ENCODE results near the gene PRKACB.

Gene PRKACB

GRCh38 chr1:84166797-84167196, 22.7 kb downstream of the PRKACB start:
- ATAC-seq: peak; percentile 64
- peak overlapping the region; percentile 45 for H3K4me3 Mint-ChIP-seq

GRCh38 chr1:84168783-84169182, 24.7 kb downstream of the PRKACB start:
- no peak overlapping the region for H3K4me3 Mint-ChIP-seq
- H3K4me1 Mint-ChIP-seq: peaks cover 72% of the 10 kb centered on the region
- no peaks in the 10 kb centered on the region for H3K27me3 Mint-ChIP-seq
- ATAC-seq (no peak), DNase-seq (no peak)
- H3K36me3 Mint-ChIP-seq (ENCODE audit: low read depth): no peaks in the 10 kb centered on the region
- H3K27ac Mint-ChIP-seq: no peak overlapping the region
- no peaks in the 10 kb centered on the region for H3K9me3 Mint-ChIP-seq

More at GRCh38 chr1:84166797-84167196, 22.7 kb downstream of the PRKACB start:
- Mint-ChIP-seq H3K27ac (peak overlapping the region; percentile 29), H3K36me3 (ENCODE audit: low read depth) (no peaks in the 10 kb centered on the region), H3K9me3 (no peaks in the 10 kb centered on the region), H3K4me1 (peaks cover 80% of the 10 kb centered on the region), H3K27me3 (no peaks in the 10 kb centered on the region)
- no peak for DNase-seq

- H3K4me3 Mint-ChIP-seq: no peak overlapping the region
- ATAC-seq (no peak), DNase-seq (no peak)
- peaks cover 70% of the 10 kb centered on the region for H3K4me1 Mint-ChIP-seq
- no peaks in the 10 kb centered on the region for H3K27me3 Mint-ChIP-seq
- H3K36me3 Mint-ChIP-seq (ENCODE audit: low read depth): no peaks in the 10 kb centered on the region
- H3K9me3 Mint-ChIP-seq: no peaks in the 10 kb centered on the region
- no peak overlapping the region for H3K27ac Mint-ChIP-seq
Measured at GRCh38 chr1:84170171-84170570, 26.1 kb downstream of the PRKACB start.

DNA sequence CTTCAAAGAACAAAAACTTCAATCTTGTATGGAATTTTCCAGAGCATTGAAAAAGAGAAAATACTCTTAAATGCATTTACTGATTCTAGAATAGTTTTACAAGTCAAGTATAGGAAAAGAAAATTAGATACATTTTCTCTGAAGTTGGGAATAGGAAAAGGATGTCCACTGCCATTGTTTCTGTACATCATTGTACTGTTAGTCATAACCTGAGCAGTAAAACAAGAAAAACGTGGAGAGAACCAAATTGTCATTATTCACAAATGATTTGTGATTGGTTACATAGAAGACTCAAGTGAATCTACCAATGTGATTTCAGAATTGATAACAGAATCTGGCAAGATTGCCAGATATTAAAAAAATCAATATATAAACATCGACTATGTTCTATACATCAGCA, 27.4 kb downstream of the PRKACB start:
- H3K9me3 Mint-ChIP-seq: no peaks in the 10 kb centered on the region
- H3K27me3 Mint-ChIP-seq: no peaks in the 10 kb centered on the region
- H3K27ac Mint-ChIP-seq: no peak overlapping the region
- no peak overlapping the region for H3K4me3 Mint-ChIP-seq
- no peak for ATAC-seq
- peaks cover 68% of the 10 kb centered on the region for H3K4me1 Mint-ChIP-seq
- DNase-seq: no peak
- no peaks in the 10 kb centered on the region for H3K36me3 Mint-ChIP-seq (ENCODE audit: low read depth)

- Mint-ChIP-seq H3K4me1 (peaks cover 51% of the 10 kb centered on the region), H3K27ac (no peak overlapping the region), H3K36me3 (ENCODE audit: low read depth) (no peaks in the 10 kb centered on the region), H3K4me3 (no peak overlapping the region), H3K9me3 (no peaks in the 10 kb centered on the region), H3K27me3 (no peaks in the 10 kb centered on the region)
- DNase-seq: no peak
- ATAC-seq: no peak
Measured at GRCh38 chr1:84174051-84174556, 30.0 kb downstream of the PRKACB start.

DNA sequence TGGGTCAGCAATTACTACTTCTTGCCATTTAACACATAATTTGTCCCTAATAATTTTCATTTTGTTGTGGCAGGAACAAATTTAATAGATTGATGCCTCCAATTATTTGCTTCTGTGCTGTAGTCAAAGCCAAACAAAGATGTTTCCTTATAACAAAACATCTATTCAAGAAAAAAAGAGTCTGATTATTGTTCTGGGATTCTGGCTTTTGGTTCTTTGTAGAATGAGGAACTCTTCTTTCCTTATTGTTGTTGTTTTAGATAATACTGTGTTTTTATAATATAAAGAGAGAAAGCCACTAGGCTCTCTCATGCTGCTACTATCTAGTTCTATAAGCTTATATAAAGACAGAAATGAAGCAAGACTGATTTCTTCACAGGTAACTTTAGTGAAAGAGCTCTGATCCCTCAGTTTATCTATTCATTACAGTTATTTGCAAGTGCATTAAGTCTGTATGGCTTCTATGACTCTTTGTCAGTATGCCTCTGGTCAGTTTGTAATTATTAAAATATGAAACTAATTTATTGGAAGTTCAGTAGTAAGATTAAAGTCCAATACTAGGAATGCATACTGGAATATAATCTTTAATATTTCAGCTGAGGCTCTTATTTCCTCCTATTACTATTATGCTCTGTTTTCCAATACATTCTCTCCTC, 37.4 kb downstream of the PRKACB start:
- Mint-ChIP-seq H3K27me3 (no peaks in the 10 kb centered on the region), H3K27ac (no peak overlapping the region), H3K4me3 (no peak overlapping the region), H3K4me1 (peaks cover 9% of the 10 kb centered on the region), H3K36me3 (ENCODE audit: low read depth) (peaks cover 15% of the 10 kb centered on the region), H3K9me3 (peaks cover 9% of the 10 kb centered on the region)
- ATAC-seq: no peak
- no peak for DNase-seq

DNA sequence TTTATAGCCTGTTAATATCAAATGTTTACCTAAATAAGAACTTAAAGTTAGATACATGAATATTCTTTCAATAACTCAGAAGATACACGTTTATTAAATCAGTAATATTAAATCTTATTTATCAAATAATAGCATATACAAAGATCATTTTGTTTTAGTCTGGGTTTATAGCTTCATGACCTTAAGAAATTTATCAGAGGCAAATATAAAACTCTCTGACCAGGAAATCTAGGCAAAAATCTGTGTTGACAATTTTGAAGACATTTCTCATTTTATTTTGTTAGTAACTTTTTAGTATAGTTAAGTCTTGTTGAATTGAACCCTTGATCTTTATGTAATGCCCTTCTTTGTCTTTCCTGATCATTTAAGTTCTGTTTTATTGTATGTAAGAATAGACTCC, 46.4 kb downstream of the PRKACB start:
- Mint-ChIP-seq H3K4me3 (no peak overlapping the region), H3K4me1 (peaks cover 2% of the 10 kb centered on the region), H3K36me3 (ENCODE audit: low read depth) (peaks cover 73% of the 10 kb centered on the region), H3K27ac (no peak overlapping the region), H3K9me3 (peaks cover 38% of the 10 kb centered on the region), H3K27me3 (no peaks in the 10 kb centered on the region)
- ATAC-seq: no peak
- DNase-seq: no peak

DNA sequence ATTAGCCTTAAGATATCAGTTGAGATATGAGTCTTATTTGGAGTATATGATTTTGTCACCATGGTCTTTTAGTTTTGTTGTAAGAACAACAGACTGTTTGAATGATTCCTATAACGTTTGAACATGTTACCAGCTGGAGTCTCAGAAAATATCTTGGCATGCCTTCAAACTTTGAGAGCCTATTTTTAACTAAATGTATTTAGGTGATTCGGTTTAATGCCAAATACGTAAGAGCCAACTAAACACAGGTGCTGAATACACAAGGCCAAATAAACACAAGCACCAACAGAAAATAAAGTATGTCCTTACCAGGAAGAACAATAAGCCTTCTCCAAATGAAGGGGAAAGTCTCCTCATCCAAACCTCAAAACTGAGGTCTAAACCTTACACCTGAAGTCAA, 48.6 kb downstream of the PRKACB start:
- H3K36me3 Mint-ChIP-seq (ENCODE audit: low read depth): peaks cover 68% of the 10 kb centered on the region

DNA sequence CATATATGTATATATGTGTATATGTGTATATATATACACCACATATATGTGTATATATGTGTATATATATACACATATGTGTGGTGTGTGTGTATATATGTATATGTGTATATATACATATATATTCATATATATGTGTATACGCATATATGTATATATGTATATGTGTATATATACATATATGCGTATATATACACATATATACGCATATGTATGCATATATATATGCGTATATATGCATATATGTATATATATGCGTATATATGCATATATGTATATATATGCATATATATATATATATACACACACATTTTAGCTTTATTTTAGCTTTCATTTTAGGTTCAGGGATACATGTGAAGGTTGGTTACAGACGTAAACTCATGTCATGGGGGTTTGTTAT, 54.8 kb downstream of the PRKACB start:
- ATAC-seq (no peak), DNase-seq (no peak)
- Mint-ChIP-seq H3K27ac (no peak overlapping the region), H3K4me1 (peaks cover 8% of the 10 kb centered on the region), H3K4me3 (no peak overlapping the region), H3K27me3 (no peaks in the 10 kb centered on the region), H3K36me3 (ENCODE audit: low read depth) (peaks cover 46% of the 10 kb centered on the region), H3K9me3 (peaks cover 7% of the 10 kb centered on the region)

More for the DNA sequence above, 48.6 kb downstream of the PRKACB start:
- Mint-ChIP-seq H3K27me3 (no peaks in the 10 kb centered on the region), H3K4me3 (no peak overlapping the region), H3K27ac (no peak overlapping the region), H3K4me1 (peaks cover 2% of the 10 kb centered on the region), H3K9me3 (peaks cover 34% of the 10 kb centered on the region)
- DNase-seq (no peak), ATAC-seq (no peak)

- Mint-ChIP-seq H3K27me3 (no peaks in the 10 kb centered on the region), H3K36me3 (ENCODE audit: low read depth) (peaks cover 43% of the 10 kb centered on the region), H3K4me3 (no peak overlapping the region), H3K4me1 (peaks cover 7% of the 10 kb centered on the region), H3K27ac (no peak overlapping the region), H3K9me3 (peaks cover 4% of the 10 kb centered on the region)
- DNase-seq: no peak
- no peak for ATAC-seq
Measured at GRCh38 chr1:84199257-84199656, 55.2 kb downstream of the PRKACB start.

GRCh38 chr1:84202126-84202525, 58.1 kb downstream of the PRKACB start:
- peaks cover 4% of the 10 kb centered on the region for H3K9me3 Mint-ChIP-seq
- H3K4me1 Mint-ChIP-seq: peaks cover 10% of the 10 kb centered on the region
- H3K27me3 Mint-ChIP-seq: no peaks in the 10 kb centered on the region
- H3K4me3 Mint-ChIP-seq: no peak overlapping the region
- no peak overlapping the region for H3K27ac Mint-ChIP-seq
- H3K36me3 Mint-ChIP-seq (ENCODE audit: low read depth): peaks cover 41% of the 10 kb centered on the region
- ATAC-seq (no peak), DNase-seq (no peak)

DNA sequence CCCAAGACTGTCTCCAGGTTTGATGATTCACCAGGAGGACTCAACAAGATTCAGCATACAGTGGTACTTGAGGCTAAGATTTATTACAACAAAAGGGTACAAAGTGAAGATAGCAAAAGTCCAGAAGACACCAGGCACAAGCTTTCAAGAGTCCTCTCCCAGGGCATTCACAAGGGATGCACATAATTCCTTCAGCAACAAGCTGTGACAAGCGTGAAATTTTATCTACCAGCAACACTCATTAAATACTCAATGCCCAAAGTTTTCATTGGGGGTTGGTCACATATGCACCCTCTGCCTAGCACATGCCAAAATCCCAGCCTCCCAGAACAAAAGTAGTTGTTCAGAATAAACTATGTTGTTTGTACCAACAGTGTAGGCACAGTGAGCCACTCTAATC, 62.3 kb downstream of the PRKACB start:
- Mint-ChIP-seq H3K4me1 (peaks cover 14% of the 10 kb centered on the region), H3K4me3 (no peak overlapping the region), H3K27me3 (no peaks in the 10 kb centered on the region), H3K27ac (no peak overlapping the region), H3K9me3 (no peaks in the 10 kb centered on the region), H3K36me3 (ENCODE audit: low read depth) (peaks cover 30% of the 10 kb centered on the region)
- ATAC-seq (no peak), DNase-seq (no peak)

GRCh38 chr1:84208935-84209334, 64.9 kb downstream of the PRKACB start:
- no peak overlapping the region for H3K27ac Mint-ChIP-seq

DNA sequence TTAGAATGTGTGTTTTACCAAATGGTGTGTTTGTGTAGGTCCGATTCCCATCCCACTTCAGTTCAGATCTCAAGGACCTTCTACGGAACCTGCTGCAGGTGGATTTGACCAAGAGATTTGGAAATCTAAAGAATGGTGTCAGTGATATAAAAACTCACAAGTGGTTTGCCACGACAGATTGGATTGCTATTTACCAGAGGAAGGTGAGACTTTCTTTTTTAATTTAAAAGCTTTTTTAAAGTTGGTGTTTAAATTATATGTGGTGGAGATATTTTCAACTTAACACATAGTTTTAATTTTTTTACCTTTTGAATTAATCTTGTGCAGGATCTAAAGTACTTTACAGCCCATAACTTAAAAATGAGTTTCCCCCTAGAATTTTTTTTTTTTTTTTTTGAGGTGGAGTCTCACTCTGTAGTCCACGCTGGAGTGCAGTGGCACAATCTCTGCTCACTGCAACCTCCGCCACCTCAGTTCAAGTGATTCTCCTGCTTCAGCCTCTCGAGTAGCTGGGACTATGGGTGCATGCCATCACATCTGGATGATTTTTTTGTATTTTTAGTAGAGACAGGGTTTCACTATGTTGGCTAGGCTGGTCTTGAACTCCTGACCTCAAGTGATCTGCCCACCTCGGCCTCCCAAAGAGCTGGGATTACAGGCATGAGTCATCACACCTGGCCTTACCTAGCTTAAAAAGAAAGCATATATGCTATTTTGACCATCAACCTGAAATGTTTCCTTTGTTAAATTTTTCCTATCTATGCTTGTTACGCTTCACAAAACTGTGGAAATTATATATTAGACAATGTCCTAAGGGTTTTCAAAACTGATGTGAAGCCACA, 70.3 kb downstream of the PRKACB start:
- DNase-seq (no peak), ATAC-seq (no peak)
- Mint-ChIP-seq H3K9me3 (peaks cover 3% of the 10 kb centered on the region), H3K4me1 (peaks cover 28% of the 10 kb centered on the region), H3K27me3 (no peaks in the 10 kb centered on the region), H3K27ac (no peak overlapping the region), H3K4me3 (no peak overlapping the region), H3K36me3 (ENCODE audit: low read depth) (peaks cover 29% of the 10 kb centered on the region)

More at GRCh38 chr1:84208935-84209334, 64.9 kb downstream of the PRKACB start:
- DNase-seq (no peak), ATAC-seq (no peak)
- no peaks in the 10 kb centered on the region for H3K27me3 Mint-ChIP-seq
- H3K4me1 Mint-ChIP-seq: peaks cover 20% of the 10 kb centered on the region
- H3K36me3 Mint-ChIP-seq (ENCODE audit: low read depth): peaks cover 28% of the 10 kb centered on the region
- H3K4me3 Mint-ChIP-seq: no peak overlapping the region
- no peaks in the 10 kb centered on the region for H3K9me3 Mint-ChIP-seq

- H3K27ac Mint-ChIP-seq: no peak overlapping the region
- H3K4me1 Mint-ChIP-seq: peaks cover 32% of the 10 kb centered on the region
- ATAC-seq (no peak), DNase-seq (no peak)
- peaks cover 51% of the 10 kb centered on the region for H3K36me3 Mint-ChIP-seq (ENCODE audit: low read depth)
- H3K9me3 Mint-ChIP-seq: peaks cover 25% of the 10 kb centered on the region
- no peak overlapping the region for H3K4me3 Mint-ChIP-seq
- no peaks in the 10 kb centered on the region for H3K27me3 Mint-ChIP-seq
Measured at GRCh38 chr1:84217239-84217638, 73.2 kb downstream of the PRKACB start.
